Head of caudate nucleus (tissue), 42 donors: ENCODE results near the gene CALCOCO1.
"Not testable (repeated sequence)": the region's sequence is repeated elsewhere in the genome, so short reads cannot be mapped to it uniquely, and the experiment has no call there.

ENCODE experiments used
- DNase-seq, 42 donors: peaks; one replicate each; pipeline versions ENCODE4 v3.0.0 to v3.0.0-alpha.2; 2020 to 2021; ENCODE audit warnings: mixed read lengths in 7 of 42
- intact Hi-C: fragments of 100-400 bp; cut with DNase I; formaldehyde crosslinking; loops from one replicate; pipeline ENCODE4 v1.15.0; 2022

The CALCOCO1 gene

GRCh38 chr12:53727310-53728041 lies at the start of gene CALCOCO1:
CALCOCO1 (minus strand) TSS chr12:53727452; CDS start chr12:53725242, 2,210 bp downstream.
- DNase-seq: peak; percentile 93 to 100 (median 99)
- intact Hi-C loops: no loop called here

- intact Hi-C loops: no loop called here
- DNase-seq: no peak
Observed at GRCh38 chr12:53776872-53777271, 49.6 kb upstream of the CALCOCO1 start.

- intact Hi-C loops: no loop called here
- no peak for DNase-seq
Observed at GRCh38 chr12:53775478-53776145, 48.4 kb upstream of the CALCOCO1 start.

GRCh38 chr12:53770281-53770680 lies 43.0 kb upstream of the CALCOCO1 start:
- intact Hi-C loops: no loop called here
- peak in 1 of 42 donors; percentile 10 for DNase-seq

DNA sequence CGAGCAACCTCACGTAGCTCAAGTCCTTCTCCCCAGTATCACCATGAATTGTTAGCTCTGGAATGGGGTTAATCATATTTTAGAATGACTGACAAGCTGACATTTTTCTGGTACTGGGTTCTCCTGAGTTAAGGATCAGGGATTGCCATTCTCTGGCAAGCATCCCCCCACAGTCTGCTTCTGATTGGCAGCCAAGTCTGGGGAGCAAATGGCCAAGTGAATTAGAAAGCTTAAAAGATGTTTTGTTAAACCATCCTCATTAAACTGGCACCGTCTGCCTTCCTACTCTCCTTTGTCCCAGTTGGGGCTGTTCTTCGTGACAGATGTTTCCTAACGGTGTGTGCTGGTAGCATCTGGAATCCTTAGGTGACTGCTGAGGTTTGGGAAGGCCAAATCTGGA lies 41.7 kb upstream of the CALCOCO1 start:
- intact Hi-C loops: loop anchor here (10.0 kb wide), 1 partner anchor 436 kb away; no protein-coding TSS in a partner anchor
- no peak for DNase-seq

GRCh38 chr12:53766881-53767280 lies 39.6 kb upstream of the CALCOCO1 start:
- no peak for DNase-seq
- intact Hi-C loops: loop anchor here (10.0 kb wide), 1 partner anchor 438 kb away; no protein-coding TSS in a partner anchor

- intact Hi-C loops: loop anchor here (10.0 kb wide), 1 partner anchor 439 kb away; no protein-coding TSS in a partner anchor
- no peak for DNase-seq
Observed at GRCh38 chr12:53765891-53766290, 38.6 kb upstream of the CALCOCO1 start.

DNA sequence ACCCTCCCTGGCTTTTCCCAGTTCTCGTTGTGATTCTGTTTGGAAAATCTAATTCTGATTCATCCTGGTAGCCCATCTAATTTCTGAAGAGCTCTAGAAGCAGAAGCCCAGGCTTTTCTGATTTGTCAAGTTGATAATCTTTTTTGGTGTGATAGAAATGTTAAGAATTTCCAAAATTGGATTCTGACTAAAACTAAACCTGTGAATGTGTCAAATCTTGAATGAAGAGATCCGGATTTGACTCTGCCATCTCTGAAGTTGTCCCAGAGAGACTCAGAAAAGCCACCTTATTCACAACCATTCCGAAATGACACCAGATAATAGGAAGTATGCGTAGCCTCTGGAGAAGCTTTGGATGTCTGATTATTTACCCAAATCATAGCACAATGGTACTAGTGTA lies 37.4 kb upstream of the CALCOCO1 start:
- intact Hi-C loops: loop anchor here (10.0 kb wide), 1 partner anchor 440 kb away; no protein-coding TSS in a partner anchor
- DNase-seq: no peak

- DNase-seq: not testable (repeated sequence)
- intact Hi-C loops: loop anchor here (10.0 kb wide), 1 partner anchor 442 kb away; no protein-coding TSS in a partner anchor
Observed at GRCh38 chr12:53762793-53763192, 35.5 kb upstream of the CALCOCO1 start.

GRCh38 chr12:53761306-53761705 lies 34.1 kb upstream of the CALCOCO1 start:
- DNase-seq: no peak
- intact Hi-C loops: loop anchor here (10.0 kb wide), 1 partner anchor 443 kb away; no protein-coding TSS in a partner anchor

- no peak for DNase-seq
- intact Hi-C loops: no loop called here
Observed at GRCh38 chr12:53759261-53759660, 32.0 kb upstream of the CALCOCO1 start.

DNA sequence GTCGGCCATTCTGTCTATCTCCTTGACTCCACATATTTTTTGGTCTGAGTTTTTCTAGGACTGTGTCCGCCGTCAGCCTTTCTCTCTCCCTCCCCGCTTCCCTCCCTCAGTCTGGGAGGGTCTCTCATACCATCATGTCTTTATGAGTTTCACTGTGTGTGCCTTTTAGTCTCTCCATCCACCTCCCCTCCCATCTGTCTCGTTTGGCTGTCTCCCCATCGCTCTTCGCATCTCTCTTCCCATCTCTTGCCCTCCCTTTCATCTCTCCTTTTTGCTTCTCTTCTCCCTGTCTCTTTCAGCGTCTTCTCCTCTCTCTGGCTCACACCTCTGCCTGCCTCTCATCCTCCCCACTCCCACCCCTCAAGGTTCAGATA lies 31.5 kb upstream of the CALCOCO1 start:
- no peak for DNase-seq
- intact Hi-C loops: no loop called here

- intact Hi-C loops: no loop called here
- DNase-seq: no peak
Observed at GRCh38 chr12:53758081-53758729, 31.0 kb upstream of the CALCOCO1 start.

- intact Hi-C loops: no loop called here
- DNase-seq: peak in 41 of 42 donors; percentile 66 to 94 (median 84)
Observed at GRCh38 chr12:53757101-53757770, 30.0 kb upstream of the CALCOCO1 start.

DNA sequence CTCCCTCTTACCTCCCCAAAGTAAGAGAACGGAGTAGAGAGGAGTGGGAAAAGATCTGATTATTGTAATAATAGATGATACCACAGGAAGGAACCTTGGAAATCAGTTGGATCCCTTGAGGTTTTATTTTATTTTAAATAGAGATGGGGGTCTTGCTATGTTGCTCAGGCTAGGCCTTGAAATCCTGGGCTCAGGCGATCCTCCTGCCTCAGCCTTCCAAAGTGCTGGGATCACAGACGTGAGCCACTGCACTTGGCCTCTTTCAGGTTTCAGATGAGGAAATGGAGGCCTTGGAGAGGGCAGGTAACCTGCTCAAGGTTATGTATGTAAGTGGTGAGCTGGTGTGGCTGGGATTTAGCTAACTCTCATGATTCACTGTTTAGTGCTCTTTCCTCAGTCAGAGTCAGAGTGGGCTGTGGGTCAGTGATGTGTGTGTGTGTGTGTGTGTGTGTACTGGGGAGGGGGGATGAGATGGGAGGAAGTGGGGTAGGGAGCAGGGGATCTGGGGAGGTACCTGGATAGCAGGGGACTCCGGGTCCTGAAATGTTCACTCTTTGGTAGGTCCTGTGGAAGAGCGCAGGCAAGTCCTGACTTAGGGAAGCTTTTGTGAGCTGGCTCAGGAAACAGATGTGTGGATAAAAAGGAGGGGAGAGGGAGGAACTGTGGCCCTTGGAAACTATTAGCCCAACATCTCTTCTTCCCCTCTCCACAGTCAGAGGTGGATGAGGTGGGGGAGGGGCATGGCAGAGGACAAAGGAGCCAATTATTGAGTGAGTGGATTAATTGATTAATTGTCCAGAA lies 29.2 kb upstream of the CALCOCO1 start:
- intact Hi-C loops: no loop called here
- no peak for DNase-seq

GRCh38 chr12:53755893-53756292 lies 28.6 kb upstream of the CALCOCO1 start:
- intact Hi-C loops: no loop called here
- DNase-seq: no peak

GRCh38 chr12:53755451-53755891 lies 28.2 kb upstream of the CALCOCO1 start:
- no peak for DNase-seq
- intact Hi-C loops: no loop called here

- DNase-seq: no peak
- intact Hi-C loops: no loop called here
Observed at GRCh38 chr12:53754633-53755264, 27.5 kb upstream of the CALCOCO1 start.
